Osteocyte (in vitro differentiated cells): ENCODE results near the gene CSNK1G1. TPM values are rescaled to one million over a fixed set of nuclear protein-coding genes. Genes with fewer than 3 reads are reported as not detected.
A peak's percentile ranks its signal among the peaks of the same experiment; 100 is the strongest.
"Not testable (repeated sequence)": the region's sequence is repeated elsewhere in the genome, so short reads cannot be mapped to it uniquely, and the experiment has no call there.

Source experiments
- DNase-seq: peaks from one replicate; pipeline ENCODE4 v3.0.0; 2021; ENCODE audit warnings: mixed read lengths; ENCODE audit not compliant: unreplicated experiment; ENCODE audit errors: extremely low spot score
- H3K27ac Mint-ChIP-seq: one replicate; pipeline ENCODE4 v1.8.0; 2021; ENCODE audit warnings: mild to moderate bottlenecking, mixed read lengths; ENCODE audit not compliant: unreplicated experiment
- H3K27me3 Mint-ChIP-seq: one replicate; pipeline ENCODE4 v1.8.0; 2021; ENCODE audit warnings: mixed read lengths; ENCODE audit not compliant: unreplicated experiment
- H3K36me3 Mint-ChIP-seq: one replicate; pipeline ENCODE4 v1.8.0; 2021; ENCODE audit warnings: mixed read lengths; ENCODE audit not compliant: unreplicated experiment
- H3K4me1 Mint-ChIP-seq: one replicate; pipeline ENCODE4 v1.8.0; 2021; ENCODE audit warnings: mixed read lengths; ENCODE audit not compliant: unreplicated experiment
- H3K4me3 Mint-ChIP-seq: one replicate; pipeline ENCODE4 v1.8.0; 2021; ENCODE audit warnings: mild to moderate bottlenecking, moderate library complexity, mixed read lengths; ENCODE audit not compliant: unreplicated experiment
- H3K9me3 Mint-ChIP-seq: one replicate; pipeline ENCODE4 v1.8.0; 2021; ENCODE audit warnings: mixed read lengths; ENCODE audit not compliant: unreplicated experiment
- total RNA-seq: library from RNA; stranded (reverse); gene quantifications from 2 replicates; pipeline ENCODE4 v1.2.1, GENCODE V29; 2021
- TF ChIP-seq, protein P1 (sequence below): fragments of 200-600 bp; sonication (generic); IDR thresholded peaks from 2 replicates; pipeline ENCODE4 v1.5.0; 2021; ENCODE audit warnings: antibody characterized with exemption, mild to moderate bottlenecking, moderate library complexity

Gene CSNK1G1
- total RNA-seq, 1 donor from 2014 or later: 22.2 TPM

- Mint-ChIP-seq H3K36me3 (peaks cover 4% of the 10 kb centered on the region), H3K4me1 (peaks cover 29% of the 10 kb centered on the region), H3K27me3 (no peaks in the 10 kb centered on the region), H3K4me3 (no peak overlapping the region), H3K27ac (no peak overlapping the region), H3K9me3 (no peaks in the 10 kb centered on the region)
- no peak for DNase-seq
- TF ChIP-seq, protein P1, sequence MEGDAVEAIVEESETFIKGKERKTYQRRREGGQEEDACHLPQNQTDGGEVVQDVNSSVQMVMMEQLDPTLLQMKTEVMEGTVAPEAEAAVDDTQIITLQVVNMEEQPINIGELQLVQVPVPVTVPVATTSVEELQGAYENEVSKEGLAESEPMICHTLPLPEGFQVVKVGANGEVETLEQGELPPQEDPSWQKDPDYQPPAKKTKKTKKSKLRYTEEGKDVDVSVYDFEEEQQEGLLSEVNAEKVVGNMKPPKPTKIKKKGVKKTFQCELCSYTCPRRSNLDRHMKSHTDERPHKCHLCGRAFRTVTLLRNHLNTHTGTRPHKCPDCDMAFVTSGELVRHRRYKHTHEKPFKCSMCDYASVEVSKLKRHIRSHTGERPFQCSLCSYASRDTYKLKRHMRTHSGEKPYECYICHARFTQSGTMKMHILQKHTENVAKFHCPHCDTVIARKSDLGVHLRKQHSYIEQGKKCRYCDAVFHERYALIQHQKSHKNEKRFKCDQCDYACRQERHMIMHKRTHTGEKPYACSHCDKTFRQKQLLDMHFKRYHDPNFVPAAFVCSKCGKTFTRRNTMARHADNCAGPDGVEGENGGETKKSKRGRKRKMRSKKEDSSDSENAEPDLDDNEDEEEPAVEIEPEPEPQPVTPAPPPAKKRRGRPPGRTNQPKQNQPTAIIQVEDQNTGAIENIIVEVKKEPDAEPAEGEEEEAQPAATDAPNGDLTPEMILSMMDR: no peak
Observed at GRCh38 chr15:64348455-64348854, 7.5 kb downstream of the CSNK1G1 start.

DNA sequence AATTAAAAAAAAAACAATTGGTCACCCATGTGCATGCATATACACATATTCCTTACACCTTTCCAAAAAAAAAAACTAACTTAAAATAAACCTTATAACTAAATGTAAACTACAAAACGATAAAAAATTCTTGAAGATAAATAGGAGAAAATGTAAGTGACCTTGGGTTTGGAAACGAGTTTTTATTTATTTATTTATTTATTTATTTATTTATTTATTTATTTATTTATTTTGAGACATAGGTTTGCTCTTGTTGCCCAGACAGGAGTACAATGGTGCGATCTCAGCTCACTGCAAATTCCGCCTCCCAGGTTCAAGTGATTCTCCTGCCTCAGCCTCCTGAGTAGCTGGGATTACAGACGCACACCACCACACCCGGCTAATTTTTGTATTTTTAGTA is 9.7 kb downstream of the CSNK1G1 start:
- not testable (repeated sequence) for H3K27ac Mint-ChIP-seq, H3K4me3 Mint-ChIP-seq, H3K9me3 Mint-ChIP-seq, DNase-seq, H3K27me3 Mint-ChIP-seq, H3K36me3 Mint-ChIP-seq
- peaks cover 33% of the 10 kb centered on the region for H3K4me1 Mint-ChIP-seq

DNA sequence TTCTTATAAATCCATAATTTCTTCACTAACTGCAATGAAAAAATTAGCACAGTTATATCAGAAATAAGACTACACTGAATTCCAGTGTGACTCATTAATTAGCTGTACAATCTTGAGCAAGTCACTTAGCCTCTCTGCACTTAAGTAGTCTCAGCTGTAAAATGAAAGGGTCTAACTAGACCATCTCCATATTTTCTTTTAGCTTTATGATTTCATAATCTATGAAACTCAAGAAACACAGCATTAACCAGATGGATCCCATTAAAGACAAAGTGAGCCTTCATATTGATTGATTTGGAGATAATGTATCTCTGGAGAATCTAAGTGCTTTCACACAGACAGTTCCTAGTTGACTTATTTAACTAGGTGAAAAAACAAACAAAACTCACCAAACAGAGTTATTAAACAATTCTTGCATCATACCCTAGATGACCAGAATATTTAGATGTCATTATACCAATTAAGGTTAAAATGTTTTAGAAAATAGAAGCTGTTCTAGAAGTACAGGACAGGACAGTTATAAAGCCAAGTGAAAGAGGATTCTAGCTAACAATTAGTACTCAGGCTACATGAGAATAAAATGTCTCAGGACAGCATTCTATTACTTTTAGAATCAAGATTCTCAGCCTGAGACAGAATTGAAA is 11.2 kb downstream of the CSNK1G1 start:
- DNase-seq: no peak
- TF ChIP-seq, protein P1: no peak
- Mint-ChIP-seq H3K4me3 (no peak overlapping the region), H3K27me3 (no peaks in the 10 kb centered on the region), H3K36me3 (peaks cover 7% of the 10 kb centered on the region), H3K9me3 (no peaks in the 10 kb centered on the region), H3K27ac (no peak overlapping the region), H3K4me1 (peaks cover 29% of the 10 kb centered on the region)

- Mint-ChIP-seq H3K4me1 (peaks cover 29% of the 10 kb centered on the region), H3K36me3 (peaks cover 7% of the 10 kb centered on the region), H3K27ac (no peak overlapping the region), H3K27me3 (no peaks in the 10 kb centered on the region), H3K9me3 (no peaks in the 10 kb centered on the region), H3K4me3 (no peak overlapping the region)
- DNase-seq: no peak
- TF ChIP-seq, protein P1: no peak
Observed at GRCh38 chr15:64343841-64344240, 12.1 kb downstream of the CSNK1G1 start.

DNA sequence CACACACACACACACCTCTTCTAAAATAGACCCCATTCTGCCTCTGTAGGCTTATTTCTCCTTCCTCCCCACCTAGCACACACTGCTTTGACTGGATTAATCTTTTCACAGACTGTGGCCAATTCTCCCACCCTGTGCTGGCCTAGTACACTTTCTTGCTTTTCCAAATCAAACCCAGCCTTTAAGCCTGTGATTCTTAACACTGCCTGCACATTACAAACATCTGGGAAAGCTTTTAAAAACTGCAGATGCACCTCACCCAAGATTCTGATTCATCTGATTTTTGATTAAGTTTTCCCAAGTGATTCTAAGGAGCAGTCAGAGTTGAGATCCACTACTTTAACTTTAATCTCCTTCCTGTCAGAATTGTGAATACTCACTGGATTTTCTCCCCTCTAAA is 12.8 kb downstream of the CSNK1G1 start:
- H3K27ac Mint-ChIP-seq: peak overlapping the region; percentile 1
- peaks cover 24% of the 10 kb centered on the region for H3K4me1 Mint-ChIP-seq
- DNase-seq: no peak
- H3K27me3 Mint-ChIP-seq: no peaks in the 10 kb centered on the region
- H3K9me3 Mint-ChIP-seq: no peaks in the 10 kb centered on the region
- TF ChIP-seq, protein P1: no peak
- peaks cover 7% of the 10 kb centered on the region for H3K36me3 Mint-ChIP-seq
- H3K4me3 Mint-ChIP-seq: no peak overlapping the region
